GM12878 (cell line): ENCODE measurements around the gene MAML3. TPM values are rescaled to one million over a fixed set of nuclear protein-coding genes. Genes with fewer than 3 reads are reported as not detected.

ENCODE experiments used
- ATAC-seq: fragments of 200-7000 bp; cut with Tn5 transposase; 3 replicates; pipeline ENCODE4 v1.9.1; 2020; ENCODE audit warnings: mild to moderate bottlenecking, moderate library complexity
- BruUV-seq: library from RNA; stranded (reverse); fragments of 400-500 nt; replicated peaks from 2 replicates; lab custom pipeline; 2021; lab: Mats Ljungman, UMichigan
- CTCF ChIA-PET: fragments of 300-600 bp; sonication (Branson Sonifier 250); formaldehyde crosslinking; extraction: SDS; loops from one replicate; lab custom pipeline; 2021; ENCODE audit warnings: inconsistent platforms; lab: Yijun Ruan, JAX
- POLR2A ChIA-PET: fragments of 350-600 bp; formaldehyde crosslinking; extraction: SDS; loops from one replicate; lab custom pipeline; 2021; ENCODE audit warnings: inconsistent platforms; lab: Charles Lee
- RAD21 ChIA-PET: fragments of 300-600 bp; sonication (Branson Sonifier 250); formaldehyde crosslinking; loops from one replicate; lab custom pipeline; 2023; ENCODE audit warnings: antibody characterized with exemption; ENCODE audit not compliant: unreplicated experiment; lab: Charles Lee
- SMC1A ChIA-PET: fragments of 300-600 bp; sonication (Branson Sonifier 250); formaldehyde crosslinking; loops from one replicate; lab custom pipeline; 2023; ENCODE audit not compliant: unreplicated experiment, uncharacterized antibody; lab: Charles Lee
- DNase-seq: peaks from one replicate; pipeline ENCODE4 v3.0.0-alpha.2; 2011; ENCODE audit warnings: low read depth, low spot score
- FAIRE-seq: peaks from 3 replicates; lab custom pipeline; 2011; peaks lifted over from hg19 to GRCh38; lab: Jason Lieb, UNC
- H2AFZ ChIP-seq: 2 replicates; pipeline ENCODE4 v1.6.0; 2011; ENCODE audit warnings: low read depth, low read length, control low read depth; ENCODE audit not compliant: control insufficient read depth
- H3K27ac ChIP-seq: 2 replicates; pipeline ENCODE4 v1.5.1; 2011; ENCODE audit warnings: control low read depth; ENCODE audit not compliant: control insufficient read depth, insufficient read depth
- H3K27me3 ChIP-seq, 2 experiments: replicated peaks in 1 of 2; 2 replicates each; pipeline versions ENCODE4 v1.6.0 to v1.6.1; 2011; ENCODE audit warnings: low read length in 1 of 2; ENCODE audit not compliant: control insufficient read depth in 2 of 2, insufficient read depth in 2 of 2
- H3K36me3 ChIP-seq, 2 experiments: 2 replicates each; pipeline ENCODE4 v1.5.1; 2011; ENCODE audit warnings: low read length in 1 of 2; ENCODE audit not compliant: control insufficient read depth in 2 of 2, insufficient read depth in 2 of 2
- H3K4me1 ChIP-seq: 2 replicates; pipeline ENCODE4 v1.6.1; 2011; ENCODE audit warnings: mild to moderate bottlenecking, low read length, moderate library complexity, mixed read lengths; ENCODE audit not compliant: control insufficient read depth, insufficient read depth
- H3K4me2 ChIP-seq: 2 replicates; pipeline ENCODE4 v1.6.0; 2011; ENCODE audit warnings: control low read depth; ENCODE audit not compliant: control insufficient read depth, insufficient read depth
- H3K4me3 ChIP-seq: fragments of 200-600 bp; sonication (generic); 2 replicates; pipeline ENCODE4 v1.5.1; 2016
- H3K79me2 ChIP-seq: 2 replicates; pipeline ENCODE4 v1.6.0; 2011; ENCODE audit warnings: low read length; ENCODE audit not compliant: control insufficient read depth, insufficient read depth
- H3K9ac ChIP-seq: 2 replicates; pipeline ENCODE4 v1.8.0; 2011; ENCODE audit warnings: low read length, control low read depth, mixed read lengths; ENCODE audit not compliant: control insufficient read depth, insufficient read depth
- H3K9me3 ChIP-seq: replicated peaks from 3 replicates; pipeline ENCODE4 v1.5.1; 2011; ENCODE audit warnings: mild to moderate bottlenecking, low read length; ENCODE audit not compliant: control insufficient read depth, insufficient read depth
- H4K20me1 ChIP-seq: 2 replicates; pipeline ENCODE4 v1.6.0; 2011; ENCODE audit not compliant: control insufficient read depth, insufficient read depth
- ATF2 ChIP-seq: IDR thresholded peaks from 2 replicates; pipeline ENCODE4 v1.6.1; 2012; ENCODE audit warnings: low read length, inconsistent platforms
- BRCA1 ChIP-seq: IDR thresholded peaks from 2 replicates; pipeline ENCODE4 v1.6.1; 2011; ENCODE audit warnings: low read depth, low read length, improper control_type of control experiment
- CREM ChIP-seq: IDR thresholded peaks from 2 replicates; pipeline ENCODE4 v1.6.1; 2014; ENCODE audit warnings: antibody characterized with exemption, low read depth
- EED ChIP-seq: sonication (generic); IDR thresholded peaks from 2 replicates; pipeline ENCODE4 v1.6.1; 2016; ENCODE audit warnings: antibody characterized with exemption, low read depth
- GATAD2B ChIP-seq: fragments of 450-650 bp; conservative IDR thresholded peaks from 2 replicates; pipeline ENCODE4 v1.6.1; 2017; ENCODE audit warnings: low read depth, mild to moderate bottlenecking, moderate library complexity
- MEF2A ChIP-seq: IDR thresholded peaks from 2 replicates; pipeline ENCODE4 v1.6.1; 2011; ENCODE audit warnings: low read depth, mild to moderate bottlenecking, low read length, moderate library complexity; ENCODE audit not compliant: insufficient read depth
- MTA3 ChIP-seq: IDR thresholded peaks from 2 replicates; pipeline ENCODE4 v1.6.1; 2012; ENCODE audit warnings: low read length, inconsistent platforms, borderline replicate concordance
- MXI1 ChIP-seq: fragments of 150-350 bp; IDR thresholded peaks from 2 replicates; pipeline ENCODE4 v1.6.1; 2011; ENCODE audit warnings: low read depth, mild to moderate bottlenecking, inconsistent platforms, low read length, improper control_type of control experiment
- MYC ChIP-seq: IDR thresholded peaks from 2 replicates; pipeline ENCODE4 v1.6.1; 2011; ENCODE audit warnings: mild to moderate bottlenecking, low read length, moderate library complexity, inconsistent platforms; ENCODE audit not compliant: insufficient read depth, insufficient replicate concordance, insufficient read length, severe bottlenecking
- NBN ChIP-seq: fragments of 450-650 bp; IDR thresholded peaks from 2 replicates; pipeline ENCODE4 v1.6.1; 2016
- NFXL1 ChIP-seq: fragments of 450-650 bp; IDR thresholded peaks from 2 replicates; pipeline ENCODE4 v1.6.1; 2017; ENCODE audit warnings: antibody characterized with exemption, mild to moderate bottlenecking, borderline replicate concordance
- NFYA ChIP-seq: IDR thresholded peaks from 2 replicates; pipeline ENCODE4 v1.6.1; 2011; ENCODE audit warnings: low read depth, mild to moderate bottlenecking, low read length, improper control_type of control experiment, borderline replicate concordance
- NKRF ChIP-seq: fragments of 450-650 bp; conservative IDR thresholded peaks from 2 replicates; pipeline ENCODE4 v1.6.1; 2017; ENCODE audit warnings: mild to moderate bottlenecking, moderate library complexity
- RAD21 ChIP-seq: IDR thresholded peaks from 2 replicates; pipeline ENCODE4 v1.6.1; 2011; ENCODE audit warnings: mild to moderate bottlenecking, low read depth, low read length, moderate library complexity; ENCODE audit not compliant: insufficient read depth
- SP1 ChIP-seq: IDR thresholded peaks from one replicate; pipeline ENCODE4 v1.6.1; 2011; ENCODE audit warnings: low read depth, low read length
- SRF ChIP-seq, 2 experiments: IDR thresholded peaks; 2 replicates each; pipeline ENCODE4 v1.6.1; 2011; ENCODE audit warnings: low read depth in 2 of 2, low read length in 2 of 2, mild to moderate bottlenecking in 1 of 2, moderate library complexity in 1 of 2
- SUZ12 ChIP-seq: fragments of 200-600 bp; sonication (generic); IDR thresholded peaks from one replicate; pipeline ENCODE4 v1.6.1; 2018; ENCODE audit warnings: antibody characterized with exemption, mild to moderate bottlenecking; ENCODE audit not compliant: unreplicated experiment
- YBX1 ChIP-seq: fragments of 450-650 bp; IDR thresholded peaks from 2 replicates; pipeline ENCODE4 v1.6.1; 2016; ENCODE audit warnings: antibody characterized with exemption
- ZNF24 ChIP-seq: fragments of 450-650 bp; IDR thresholded peaks from 2 replicates; pipeline ENCODE4 v1.6.1; 2017; ENCODE audit warnings: antibody characterized with exemption, mild to moderate bottlenecking
- WGBS: methylation state at CpG from one replicate; pipeline ENCODE4 v1.1.6; 2016; ENCODE audit warnings: low lambda C conversion rate; ENCODE audit not compliant: insufficient replicate concordance, insufficient coverage; ENCODE audit errors: missing lambda C conversion rate; 5-methylcytosine and 5-hydroxymethylcytosine counted together
- in situ Hi-C: fragments of 300-500 bp; cut with MboI; formaldehyde crosslinking; loops from 9 replicates; pipeline ENCODE4 v1.14.3; 2018; ENCODE audit warnings: mixed read lengths
- intact Hi-C: fragments of 100-400 bp; cut with micrococcal nuclease; formaldehyde crosslinking; loops from one replicate; pipeline ENCODE4 v1.14.2; 2022; ENCODE audit not compliant: unreplicated experiment
- polyA plus RNA-seq, 11 experiments: library from polyadenylated mRNA; depleted of rRNA in 4 of 11; unstranded in 6 of 11; stranded (reverse) in 5 of 11; fragments of >200 nt; fragmentation: Nextera tagmentation in 4 of 11; fragmentation: Illumina TruSeq in 1 of 11; extraction: Ambion mirVana in 4 of 11; extraction: Trizol in 1 of 11; gene quantifications; 1 replicate in 1 of 11; 2 replicates in 10 of 11; pipeline versions ENCODE4 v1.2.1 to v1.2.3, GENCODE V29; 2011 to 2016; ENCODE audit warnings: inconsistent platforms in 2 of 11, missing spikeins in 2 of 11, low read depth in 1 of 11
- total RNA-seq, 4 experiments: library from RNA; depleted of rRNA in 3 of 4; stranded (reverse); fragments of >200 nt in 3 of 4; fragmentation: Illumina TruSeq in 1 of 4; extraction: Trizol in 1 of 4; gene quantifications; 2 replicates each; pipeline versions ENCODE4 v1.2.1 to v1.2.3, GENCODE V29; 2013 to 2021

Gene MAML3
- total and polyA plus RNA-seq, 10 of the 15 experiments (the other 5 are each of a cell fraction or from before 2014, with no cell fraction given): under 0.01 to 0.53 (median 0.06) TPM; not detected in 2

GRCh38 chr4:139943277-139943676 lies 210.7 kb downstream of the MAML3 start:
- TF ChIP-seq GATAD2B (no peak), ATF2 (no peak), MYC (no peak), NFXL1 (no peak), CREM (no peak), NKRF (no peak), MTA3 (no peak), BRCA1 (no peak), EED (no peak), MXI1 (no peak), ZNF24 (no peak), RAD21 (no peak), MEF2A (no peak), SUZ12 (no peak), NBN (no peak), SRF (IDR thresholded peaks at IDR 0.05; ENCODE audit: low read depth in 2 of 2, low read length in 2 of 2) (no peak), NFYA (no peak), YBX1 (no peak), SP1 (no peak)
- TF ChIP-seq, all 136 proteins: peak for 0
- BruUV-seq: no TSS peak
- Histone ChIP-seq H3K9ac (no peak overlapping the region), H3K4me3 (no peak overlapping the region), H3K4me2 (no peak overlapping the region), H3K79me2 (no peaks in the 10 kb centered on the region), H4K20me1 (no peaks in the 10 kb centered on the region), H3K27ac (no peak overlapping the region), H3K9me3 (no peaks in the 10 kb centered on the region; the same call in 2 of the 3 replicates), H3K4me1 (peaks cover 8% of the 10 kb centered on the region; the same call in 1 of the 2 replicates), H3K27me3 (no peaks in the 10 kb centered on the region), H2AFZ (no peak overlapping the region), H3K36me3 (no peaks in the 10 kb centered on the region)
- POLR2A ChIA-PET: no interaction called here
- RAD21 ChIA-PET: no interaction called here
- DNase-seq (no peak), ATAC-seq (no peak), FAIRE-seq (no peak)
- SMC1A ChIA-PET: no interaction called here
- 4% methylated on average over 2 of the region's 2 CpGs for WGBS
- CTCF ChIA-PET: no interaction called here
- intact Hi-C loops (no loop called here), in situ Hi-C loops (no loop called here)
